Measurements from ENCODE around the gene FOXD4.
A peak's percentile ranks its signal among the peaks of the same experiment; 100 is the strongest.
"Not testable (repeated sequence)": the region's sequence is repeated elsewhere in the genome, so short reads cannot be mapped to it uniquely, and the experiment has no call there.

Gene FOXD4

GRCh38 chr9:117144-117994 is 848 bp downstream of the FOXD4 start:
- not testable (repeated sequence) for H3K4ac ChIP-seq (ENCODE audit: low read depth, low read length); H4K91ac ChIP-seq (ENCODE audit: low read depth, low read length); H2BK5ac ChIP-seq (ENCODE audit: low read depth, low read length, poor library complexity); H3K79me2 ChIP-seq (ENCODE audit: control insufficient read depth, insufficient read depth, low read length, poor library complexity); H2BK120ac ChIP-seq (ENCODE audit: insufficient read depth, low read length, poor library complexity); H3K23ac ChIP-seq (ENCODE audit: low read length); H3K18ac ChIP-seq (ENCODE audit: low read length); H4K8ac ChIP-seq (ENCODE audit: low read depth, low read length); H2AK5ac ChIP-seq (ENCODE audit: low read length); H4K12ac ChIP-seq (ENCODE audit: low read depth, low read length); H3K36me3 ChIP-seq (ENCODE audit: control insufficient read depth in 1 of 2, insufficient read depth in 2 of 2, low read length in 2 of 2); H3K9ac ChIP-seq (ENCODE audit: low read length); H3K4me3 ChIP-seq (ENCODE audit: low read depth, low read length); DNase-seq; H3K79me1 ChIP-seq (ENCODE audit: low read length); H2AFZ ChIP-seq (ENCODE audit: insufficient read depth, low read length, poor library complexity); H3K9me3 ChIP-seq (ENCODE audit: insufficient read depth, low read depth, low read length); H3K27ac ChIP-seq (ENCODE audit: low read depth, low read length); H2BK12ac ChIP-seq (ENCODE audit: low read length); H3K4me1 ChIP-seq (ENCODE audit: control insufficient read depth in 1 of 2, insufficient read depth in 2 of 2, low read length in 2 of 2); H3K14ac ChIP-seq (ENCODE audit: low read length)
- Histone ChIP-seq H3K27me3 (ENCODE audit: insufficient read depth, low read length) (peaks cover 38% of the 10 kb centered on the region), H3K4me2 (ENCODE audit: low read length) (peak overlapping the region; percentile 43)
- WGBS (ENCODE audit: extremely low coverage, insufficient coverage, insufficient read length) = no CpG with 5 or more reads among the region's 71 CpGs

- not testable (repeated sequence) for H2BK12ac ChIP-seq (ENCODE audit: low read length); H4K12ac ChIP-seq (ENCODE audit: low read depth, low read length); H2BK120ac ChIP-seq (ENCODE audit: insufficient read depth, low read length, poor library complexity); H3K9ac ChIP-seq (ENCODE audit: low read length); H3K14ac ChIP-seq (ENCODE audit: low read length); H3K79me1 ChIP-seq (ENCODE audit: low read length); H3K4ac ChIP-seq (ENCODE audit: low read depth, low read length); H2BK5ac ChIP-seq (ENCODE audit: low read depth, low read length, poor library complexity); H3K27ac ChIP-seq (ENCODE audit: low read depth, low read length); H3K23ac ChIP-seq (ENCODE audit: low read length); H2AFZ ChIP-seq (ENCODE audit: insufficient read depth, low read length, poor library complexity); H3K4me3 ChIP-seq (ENCODE audit: low read depth, low read length); H3K4me2 ChIP-seq (ENCODE audit: low read length); DNase-seq; H3K36me3 ChIP-seq (ENCODE audit: control insufficient read depth in 1 of 2, insufficient read depth in 2 of 2, low read length in 2 of 2); H3K18ac ChIP-seq (ENCODE audit: low read length); H3K4me1 ChIP-seq (ENCODE audit: control insufficient read depth in 1 of 2, insufficient read depth in 2 of 2, low read length in 2 of 2); H3K9me3 ChIP-seq (ENCODE audit: insufficient read depth, low read depth, low read length); H3K79me2 ChIP-seq (ENCODE audit: control insufficient read depth, insufficient read depth, low read length, poor library complexity); H4K91ac ChIP-seq (ENCODE audit: low read depth, low read length); H4K8ac ChIP-seq (ENCODE audit: low read depth, low read length); H2AK5ac ChIP-seq (ENCODE audit: low read length)
- no CpG with 5 or more reads among the region's 41 CpGs for WGBS (ENCODE audit: extremely low coverage, insufficient coverage, insufficient read length)
- H3K27me3 ChIP-seq (ENCODE audit: insufficient read depth, low read length) = peaks cover 38% of the 10 kb centered on the region
Observed at GRCh38 chr9:116239-117077, 1.8 kb downstream of the FOXD4 start.

- not testable (repeated sequence) for H4K12ac ChIP-seq (ENCODE audit: low read depth, low read length); H2AFZ ChIP-seq (ENCODE audit: insufficient read depth, low read length, poor library complexity); H3K4me3 ChIP-seq (ENCODE audit: low read depth, low read length); H2BK120ac ChIP-seq (ENCODE audit: insufficient read depth, low read length, poor library complexity); H3K18ac ChIP-seq (ENCODE audit: low read length); H3K9ac ChIP-seq (ENCODE audit: low read length); H3K4me2 ChIP-seq (ENCODE audit: low read length); H4K91ac ChIP-seq (ENCODE audit: low read depth, low read length); H3K36me3 ChIP-seq (ENCODE audit: control insufficient read depth in 1 of 2, insufficient read depth in 2 of 2, low read length in 2 of 2); H3K4ac ChIP-seq (ENCODE audit: low read depth, low read length); H2AK5ac ChIP-seq (ENCODE audit: low read length); H3K4me1 ChIP-seq (ENCODE audit: control insufficient read depth in 1 of 2, insufficient read depth in 2 of 2, low read length in 2 of 2); H3K23ac ChIP-seq (ENCODE audit: low read length); H2BK5ac ChIP-seq (ENCODE audit: low read depth, low read length, poor library complexity); H4K8ac ChIP-seq (ENCODE audit: low read depth, low read length); H3K9me3 ChIP-seq (ENCODE audit: insufficient read depth, low read depth, low read length); DNase-seq; H2BK12ac ChIP-seq (ENCODE audit: low read length); H3K14ac ChIP-seq (ENCODE audit: low read length); H3K27ac ChIP-seq (ENCODE audit: low read depth, low read length); H3K79me2 ChIP-seq (ENCODE audit: control insufficient read depth, insufficient read depth, low read length, poor library complexity); H3K79me1 ChIP-seq (ENCODE audit: low read length)
- WGBS (ENCODE audit: extremely low coverage, insufficient coverage, insufficient read length) = no CpG with 5 or more reads among the region's 11 CpGs
- H3K27me3 ChIP-seq (ENCODE audit: insufficient read depth, low read length) = peaks cover 38% of the 10 kb centered on the region
Observed at GRCh38 chr9:115118-115451, 3.1 kb downstream of the FOXD4 start.

GRCh38 chr9:114267-115117 is 3.7 kb downstream of the FOXD4 start:
- peak overlapping the region; percentile 27 for H3K23ac ChIP-seq (ENCODE audit: low read length)
- DNase-seq = peak; percentile 0 to 2
- not testable (repeated sequence) for H3K14ac ChIP-seq (ENCODE audit: low read length); H4K12ac ChIP-seq (ENCODE audit: low read depth, low read length); H3K9ac ChIP-seq (ENCODE audit: low read length); H3K4ac ChIP-seq (ENCODE audit: low read depth, low read length); H4K8ac ChIP-seq (ENCODE audit: low read depth, low read length); H2AK5ac ChIP-seq (ENCODE audit: low read length); H3K4me1 ChIP-seq (ENCODE audit: control insufficient read depth in 1 of 2, insufficient read depth in 2 of 2, low read length in 2 of 2); H3K27ac ChIP-seq (ENCODE audit: low read depth, low read length); H2BK12ac ChIP-seq (ENCODE audit: low read length); H3K9me3 ChIP-seq (ENCODE audit: insufficient read depth, low read depth, low read length); H2BK120ac ChIP-seq (ENCODE audit: insufficient read depth, low read length, poor library complexity); H3K36me3 ChIP-seq (ENCODE audit: control insufficient read depth in 1 of 2, insufficient read depth in 2 of 2, low read length in 2 of 2); H4K91ac ChIP-seq (ENCODE audit: low read depth, low read length); H2AFZ ChIP-seq (ENCODE audit: insufficient read depth, low read length, poor library complexity); H2BK5ac ChIP-seq (ENCODE audit: low read depth, low read length, poor library complexity); H3K18ac ChIP-seq (ENCODE audit: low read length); H3K79me2 ChIP-seq (ENCODE audit: control insufficient read depth, insufficient read depth, low read length, poor library complexity); H3K79me1 ChIP-seq (ENCODE audit: low read length)
- H3K4me2 ChIP-seq (ENCODE audit: low read length) = peak overlapping the region; percentile 63
- no CpG with 5 or more reads among the region's 73 CpGs for WGBS (ENCODE audit: extremely low coverage, insufficient coverage, insufficient read length)
- peak overlapping the region; percentile 42 for H3K4me3 ChIP-seq (ENCODE audit: low read depth, low read length)
- H3K27me3 ChIP-seq (ENCODE audit: insufficient read depth, low read length) = peaks cover 38% of the 10 kb centered on the region
